Breast epithelium (tissue), 4 donors: Measurements from ENCODE around the gene ISL2. TPM values are rescaled to one million over a fixed set of nuclear protein-coding genes. Genes with fewer than 3 reads are reported as not detected.

Experiments used
- DNase-seq, 2 donors: peaks; one replicate each; pipeline ENCODE4 v3.0.0-alpha.2; 2019; ENCODE audit warnings: low spot score in 2 of 2
- H3K27ac ChIP-seq, 2 donors: fragments of 200-600 bp; sonication (generic) in 1 of 2; one replicate each; pipeline ENCODE4 v1.5.1; 2016 to 2019; ENCODE audit warnings: mild to moderate bottlenecking in 1 of 2
- H3K27me3 ChIP-seq, 2 donors: fragments of 200-600 bp; sonication (generic) in 1 of 2; one replicate each; pipeline versions ENCODE4 v1.5.1 to v1.6.0; 2017 to 2019; ENCODE audit warnings: control low read depth in 1 of 2, mild to moderate bottlenecking in 1 of 2
- H3K36me3 ChIP-seq: fragments of 200-600 bp; one replicate; pipeline ENCODE4 v1.5.1; 2019
- H3K4me1 ChIP-seq, 2 donors: fragments of 200-600 bp; sonication (generic); one replicate each; pipeline ENCODE4 v1.5.1; 2016 to 2019; ENCODE audit warnings: control low read depth in 1 of 2
- H3K4me3 ChIP-seq, 3 donors: fragments of 200-600 bp; sonication (generic); 1 replicate in 2 of 3; 2 replicates in 1 of 3; pipeline ENCODE4 v1.5.1; 2016 to 2019; ENCODE audit warnings: mild to moderate bottlenecking in 3 of 3, moderate library complexity in 2 of 3
- H3K9me3 ChIP-seq, 2 donors: fragments of 200-600 bp; sonication (generic) in 1 of 2; one replicate each; pipeline ENCODE4 v1.5.1; 2016 to 2019; ENCODE audit warnings: control low read depth in 1 of 2
- CTCF ChIP-seq, 3 donors: fragments of 450-650 bp; IDR thresholded peaks; one replicate each; pipeline ENCODE4 v1.5.1; 2016 to 2017; ENCODE audit warnings: antibody characterized with exemption in 3 of 3, mild to moderate bottlenecking in 3 of 3, moderate library complexity in 3 of 3
- POLR2A ChIP-seq: fragments of 450-650 bp; IDR thresholded peaks from one replicate; pipeline ENCODE4 v1.6.1; 2016; ENCODE audit warnings: antibody characterized with exemption, mild to moderate bottlenecking, moderate library complexity
- POLR2AphosphoS5 ChIP-seq, 3 donors: sonication (generic); formaldehyde crosslinking; IDR thresholded peaks; one replicate each; pipeline ENCODE4 v1.6.1; 2017; ENCODE audit warnings: antibody characterized with exemption in 3 of 3
- intact Hi-C: fragments of 100-400 bp; cut with DNase I; formaldehyde crosslinking; loops from one replicate; pipeline ENCODE4 v1.15.1; 2023; ENCODE audit warnings: low total_unique reads
- total RNA-seq, 3 donors: library from RNA; depleted of rRNA; stranded (reverse); fragments of >200 nt; gene quantifications; one replicate each; pipeline ENCODE4 v1.1.0, GENCODE V29; 2016

Gene ISL2
- total RNA-seq, 3 donors from 2014 or later, result 0.29 TPM; not detected in 2

DNA sequence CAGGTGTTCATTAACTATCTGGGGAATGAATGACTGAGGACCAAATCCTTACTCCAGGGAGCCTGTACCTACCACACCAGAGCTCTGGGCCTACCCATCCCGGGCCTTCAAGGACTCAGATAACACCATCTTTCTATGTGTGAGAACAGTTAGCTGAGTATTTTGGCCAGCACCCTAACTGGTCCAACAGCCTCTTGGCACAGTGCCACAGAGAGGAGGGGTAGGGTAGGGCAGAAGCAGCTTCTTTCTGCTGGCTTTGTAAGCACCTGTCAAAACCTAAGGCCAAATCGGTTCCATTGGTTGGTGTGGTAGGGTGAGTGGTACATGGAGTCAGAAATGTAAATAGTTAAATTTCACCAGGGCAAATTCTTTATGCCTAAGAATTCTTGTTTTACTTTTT lies 26.7 kb downstream of the ISL2 start:
- Histone ChIP-seq H3K36me3 (no peaks in the 10 kb centered on the region), H3K4me1 (no peaks in the 10 kb centered on the region), H3K27ac (no peak overlapping the region), H3K4me3 (no peak overlapping the region), H3K9me3 (no peaks in the 10 kb centered on the region), H3K27me3 (no peaks in the 10 kb centered on the region)
- no peak for DNase-seq
- TF ChIP-seq POLR2AphosphoS5 (IDR thresholded peaks at IDR 0.05) (no peak), POLR2A (no peak), CTCF (IDR thresholded peaks at IDR 0.05) (no peak)
- intact Hi-C loops, result no loop called here

- Histone ChIP-seq H3K36me3 (no peaks in the 10 kb centered on the region), H3K27me3 (no peaks in the 10 kb centered on the region), H3K4me3 (no peak overlapping the region), H3K9me3 (no peaks in the 10 kb centered on the region), H3K27ac (no peak overlapping the region), H3K4me1 (no peaks in the 10 kb centered on the region)
- DNase-seq, result no peak
- TF ChIP-seq POLR2A (no peak), CTCF (IDR thresholded peaks at IDR 0.05) (no peak), POLR2AphosphoS5 (IDR thresholded peaks at IDR 0.05) (no peak)
- intact Hi-C loops, result no loop called here
Measured at GRCh38 chr15:76366714-76367113, 30.1 kb downstream of the ISL2 start.

- intact Hi-C loops, result no loop called here
- no peak overlapping the region for H3K4me3 ChIP-seq
- H3K27me3 ChIP-seq, result no peaks in the 10 kb centered on the region
- H3K27ac ChIP-seq, result no peak overlapping the region
- H3K9me3 ChIP-seq, result no peaks in the 10 kb centered on the region
- H3K4me1 ChIP-seq, result no peaks in the 10 kb centered on the region
- no peak for DNase-seq
- TF ChIP-seq POLR2AphosphoS5 (IDR thresholded peaks at IDR 0.05) (no peak), CTCF (IDR thresholded peaks at IDR 0.05) (no peak), POLR2A (no peak)
- no peaks in the 10 kb centered on the region for H3K36me3 ChIP-seq
Measured at GRCh38 chr15:76368122-76368621, 31.6 kb downstream of the ISL2 start.

- no peak overlapping the region for H3K4me3 ChIP-seq
Measured at GRCh38 chr15:76376029-76376428, 39.5 kb downstream of the ISL2 start.

DNA sequence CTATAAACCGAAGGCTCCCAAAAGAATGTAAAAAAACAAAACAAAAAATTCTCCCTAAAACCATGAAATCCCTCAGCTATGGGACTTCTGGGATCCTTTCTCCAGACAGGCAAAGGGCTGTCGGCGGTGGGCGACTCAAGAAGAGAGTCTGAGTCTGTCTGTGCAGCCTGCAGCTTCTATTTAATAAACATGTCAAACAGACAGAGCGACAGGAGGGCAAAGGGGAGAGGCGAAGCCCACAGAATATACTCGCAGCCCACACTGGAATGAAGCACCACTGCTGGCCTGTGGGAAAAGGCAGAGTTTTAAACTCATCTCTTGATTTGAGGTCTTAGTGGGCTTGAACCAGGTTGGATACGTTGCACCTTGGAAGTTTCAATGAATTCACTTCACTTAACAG lies 40.2 kb downstream of the ISL2 start:
- TF ChIP-seq CTCF (IDR thresholded peaks at IDR 0.05) (no peak), POLR2AphosphoS5 (IDR thresholded peaks at IDR 0.05) (no peak), POLR2A (no peak)
- Histone ChIP-seq H3K9me3 (no peaks in the 10 kb centered on the region), H3K27me3 (no peaks in the 10 kb centered on the region), H3K27ac (no peak overlapping the region), H3K36me3 (no peaks in the 10 kb centered on the region), H3K4me1 (no peaks in the 10 kb centered on the region), H3K4me3 (no peak overlapping the region)
- intact Hi-C loops, result no loop called here
- DNase-seq, result no peak

More at GRCh38 chr15:76376029-76376428, 39.5 kb downstream of the ISL2 start:
- no peak overlapping the region for H3K27ac ChIP-seq
- no peak for DNase-seq
- intact Hi-C loops, result no loop called here
- no peaks in the 10 kb centered on the region for H3K9me3 ChIP-seq
- H3K36me3 ChIP-seq, result no peaks in the 10 kb centered on the region
- no peaks in the 10 kb centered on the region for H3K4me1 ChIP-seq
- no peaks in the 10 kb centered on the region for H3K27me3 ChIP-seq
- TF ChIP-seq POLR2AphosphoS5 (IDR thresholded peaks at IDR 0.05) (no peak), POLR2A (no peak), CTCF (IDR thresholded peaks at IDR 0.05) (no peak)
